RWPE1 (cell line): Measurements from ENCODE around the gene PON3.

Experiments used
- CTCF ChIA-PET: fragments of 350-600 bp; sonication (Branson Sonifier 250); formaldehyde crosslinking; extraction: SDS; loops from one replicate; lab custom pipeline; 2021; lab: Yijun Ruan, JAX
- POLR2A ChIA-PET: fragments of 400-600 bp; formaldehyde crosslinking; extraction: SDS; loops from one replicate; lab custom pipeline; 2020; ENCODE audit warnings: antibody characterized with exemption; ENCODE audit not compliant: low non-redundant PET; lab: Yijun Ruan, JAX
- DNase-seq: peaks from one replicate; pipeline ENCODE4 v3.0.0; 2012; ENCODE audit warnings: low spot score
- H3K27ac ChIP-seq: fragments of 450-650 bp; 2 replicates; pipeline ENCODE4 v1.5.1; 2017
- TF ChIP-seq, protein P1 (sequence below): fragments of 450-650 bp; conservative IDR thresholded peaks from 2 replicates; pipeline ENCODE4 v1.5.1; 2017; ENCODE audit warnings: low read depth, mild to moderate bottlenecking

The PON3 gene

DNA sequence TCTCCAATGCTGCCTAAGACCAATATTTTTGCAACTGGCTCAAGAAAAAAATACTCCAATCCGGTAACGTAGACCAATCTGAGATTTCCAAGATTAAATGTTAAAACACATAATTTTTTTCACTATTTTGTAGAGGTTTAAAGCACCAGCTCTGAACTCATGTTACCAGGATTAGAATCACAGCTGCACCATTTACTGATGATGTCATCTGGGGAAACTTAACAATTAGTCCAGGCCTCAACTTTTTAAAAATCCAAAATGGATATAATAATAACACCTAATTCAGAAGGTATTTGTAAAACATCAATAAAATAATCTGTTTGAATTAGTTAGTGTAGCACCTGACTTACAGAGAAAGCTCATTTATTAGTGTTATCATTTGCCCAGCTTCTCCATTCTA lies 86.2 kb downstream of the PON3 start:
- DNase-seq, result no peak
- TF ChIP-seq, protein P1, sequence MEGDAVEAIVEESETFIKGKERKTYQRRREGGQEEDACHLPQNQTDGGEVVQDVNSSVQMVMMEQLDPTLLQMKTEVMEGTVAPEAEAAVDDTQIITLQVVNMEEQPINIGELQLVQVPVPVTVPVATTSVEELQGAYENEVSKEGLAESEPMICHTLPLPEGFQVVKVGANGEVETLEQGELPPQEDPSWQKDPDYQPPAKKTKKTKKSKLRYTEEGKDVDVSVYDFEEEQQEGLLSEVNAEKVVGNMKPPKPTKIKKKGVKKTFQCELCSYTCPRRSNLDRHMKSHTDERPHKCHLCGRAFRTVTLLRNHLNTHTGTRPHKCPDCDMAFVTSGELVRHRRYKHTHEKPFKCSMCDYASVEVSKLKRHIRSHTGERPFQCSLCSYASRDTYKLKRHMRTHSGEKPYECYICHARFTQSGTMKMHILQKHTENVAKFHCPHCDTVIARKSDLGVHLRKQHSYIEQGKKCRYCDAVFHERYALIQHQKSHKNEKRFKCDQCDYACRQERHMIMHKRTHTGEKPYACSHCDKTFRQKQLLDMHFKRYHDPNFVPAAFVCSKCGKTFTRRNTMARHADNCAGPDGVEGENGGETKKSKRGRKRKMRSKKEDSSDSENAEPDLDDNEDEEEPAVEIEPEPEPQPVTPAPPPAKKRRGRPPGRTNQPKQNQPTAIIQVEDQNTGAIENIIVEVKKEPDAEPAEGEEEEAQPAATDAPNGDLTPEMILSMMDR, result no peak
- H3K27ac ChIP-seq, result no peak overlapping the region
- POLR2A ChIA-PET, result no interaction called here
- CTCF ChIA-PET, result interaction anchor here (0.6 kb wide), 1 partner anchor 1075 kb away, joined by 3 read pairs; no protein-coding TSS in a partner anchor
